ENCODE data around the gene AGAP5. TPM values are rescaled to one million over a fixed set of nuclear protein-coding genes. Genes with fewer than 3 reads are reported as not detected.
"Not testable (repeated sequence)": the region's sequence is repeated elsewhere in the genome, so short reads cannot be mapped to it uniquely, and the experiment has no call there.

The AGAP5 gene
- total RNA-seq = 1 to 10 TPM in 3 of 4 donors, under 1 TPM in 1; 0.72 to 7.8 (median 4.2) TPM

GRCh38 chr10:73697675-73698159 is at the start of gene AGAP5:
AGAP5 (minus strand) TSS chr10:73698109; CDS start chr10:73697755, 354 bp downstream.
- not testable (repeated sequence) for ATAC-seq, H3K27ac ChIP-seq, H3K4me1 ChIP-seq, H3K27me3 ChIP-seq, H3K4me3 ChIP-seq, H3K9me3 ChIP-seq
- WGBS, 2 donors (ENCODE audit: low coverage in 1 of 2) = no CpG with 5 or more reads among the region's 16 CpGs
- H3K36me3 ChIP-seq = peaks cover 0 to 35% of the 10 kb centered on the region in 2 donors

- TF ChIP-seq POLR2A (IDR thresholded peaks at IDR 0.05) = no peak
- no peak for TF ChIP-seq POLR2AphosphoS5 (IDR thresholded peaks at IDR 0.05)
- no peak for TF ChIP-seq CTCF (IDR thresholded peaks at IDR 0.05)
- no peak for TF ChIP-seq EP300 (IDR thresholded peaks at IDR 0.05)
- peaks cover 0 to 52% of the 10 kb centered on the region in 2 donors for H3K36me3 ChIP-seq
- ATAC-seq = no peak
- no peaks in the 10 kb centered on the region for H3K27me3 ChIP-seq
- WGBS, 2 donors (ENCODE audit: low coverage in 1 of 2) = 44 to 86% methylated on average over 1 to 2 of the region's 2 CpGs
- no peak overlapping the region for H3K27ac ChIP-seq
- H3K9me3 ChIP-seq = no peaks in the 10 kb centered on the region
- peaks cover 0 to 82% (median 9%) of the 10 kb centered on the region in 3 donors for H3K4me1 ChIP-seq
- H3K4me3 ChIP-seq = no peak overlapping the region
Observed at GRCh38 chr10:73746721-73747120, 48.8 kb upstream of the AGAP5 start.

GRCh38 chr10:73744664-73744975 is 46.7 kb upstream of the AGAP5 start:
- no peaks in the 10 kb centered on the region for H3K9me3 ChIP-seq
- peak overlapping the region; percentile 57 to 91 for H3K4me3 ChIP-seq
- H3K27me3 ChIP-seq = no peaks in the 10 kb centered on the region
- WGBS, 2 donors (ENCODE audit: low coverage in 1 of 2) = 0% methylated on average over 1 to 2 of the region's 10 CpGs
- peak overlapping the region; percentile 60 to 93 (median 90) for H3K27ac ChIP-seq
- H3K4me1 ChIP-seq = peaks cover 0 to 65% (median 9%) of the 10 kb centered on the region in 3 donors
- TF ChIP-seq POLR2AphosphoS5 (IDR thresholded peaks at IDR 0.05) (no peak), CTCF (IDR thresholded peaks at IDR 0.05) (no peak), POLR2A (IDR thresholded peaks at IDR 0.05) (no peak), EP300 (IDR thresholded peaks at IDR 0.05) (no peak)
- peaks cover 0 to 44% of the 10 kb centered on the region in 2 donors for H3K36me3 ChIP-seq
- peak; percentile 8 for ATAC-seq

DNA sequence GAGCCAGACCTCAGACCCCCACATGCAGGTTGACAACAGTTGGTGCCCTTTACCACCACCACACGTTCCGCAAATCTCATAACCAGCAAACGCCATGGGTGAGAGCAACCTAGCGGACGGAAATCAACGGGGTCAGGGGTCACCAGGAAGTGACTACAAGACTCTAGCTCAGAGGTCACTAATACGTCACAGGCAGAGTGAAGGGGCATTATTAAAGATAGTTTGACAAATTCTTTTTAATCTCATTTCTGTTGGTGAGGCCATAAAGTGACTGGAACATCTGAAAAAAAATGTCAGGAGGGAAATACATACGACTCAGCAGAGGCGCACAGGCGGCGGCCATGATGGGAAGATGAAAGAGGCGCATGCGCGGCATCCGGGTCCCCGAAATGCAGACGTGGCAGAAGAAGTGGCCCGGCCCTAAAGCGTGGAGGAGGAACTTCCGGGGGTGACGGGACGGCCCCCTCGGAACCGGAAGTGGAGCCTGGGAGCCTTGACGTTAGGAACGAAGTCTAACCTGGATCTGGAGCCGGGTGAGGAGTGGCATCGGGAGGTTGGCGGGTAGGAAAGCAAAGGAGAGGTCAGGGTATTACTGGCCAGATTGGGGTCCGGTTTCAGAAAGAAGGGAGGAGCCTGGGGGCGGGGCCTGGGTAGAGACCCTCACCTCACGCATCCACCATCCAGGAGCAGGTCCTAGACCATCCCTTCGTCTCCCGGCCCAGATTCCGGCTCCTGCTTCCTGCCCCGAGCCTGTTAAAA is 46.2 kb upstream of the AGAP5 start, which contains the start of gene SEC24C:
Gene SEC24C, plus strand, starts transcription at position 468 of the 759 bp plus-strand sequence. CDS start 2,461 bp downstream, outside the sequence.
- Histone ChIP-seq H3K27ac (peak within 1 kb of the TSS; percentile 60 to 93 (median 90)), H3K4me1 (peaks cover 0 to 60% (median 9%) of the 10 kb centered on the region in 3 donors), H3K36me3 (peaks cover 0 to 44% of the 10 kb centered on the region in 2 donors), H3K4me3 (peak within 1 kb of the TSS; percentile 57 to 91), H3K27me3 (no peaks in the 10 kb centered on the region), H3K9me3 (no peaks in the 10 kb centered on the region)
- WGBS, 2 donors (ENCODE audit: low coverage in 1 of 2) = 0 to 1% methylated on average over 11 to 13 of the region's 36 CpGs
- peak; percentile 73 for TF ChIP-seq POLR2AphosphoS5 (IDR thresholded peaks at IDR 0.05)
- TF ChIP-seq POLR2A (IDR thresholded peaks at IDR 0.05) = peak in 1 of 2 donors; percentile 28
- no peak for TF ChIP-seq EP300 (IDR thresholded peaks at IDR 0.05)
- TF ChIP-seq CTCF (IDR thresholded peaks at IDR 0.05) = peak in 3 of 4 experiments; percentile 7 to 16 (median 14)
- peak; percentile 97 for ATAC-seq

GRCh38 chr10:73743327-73743904 is 45.5 kb upstream of the AGAP5 start:
- ATAC-seq = no peak
- TF ChIP-seq EP300 (IDR thresholded peaks at IDR 0.05) (no peak), POLR2AphosphoS5 (IDR thresholded peaks at IDR 0.05) (no peak), POLR2A (IDR thresholded peaks at IDR 0.05) (no peak), CTCF (IDR thresholded peaks at IDR 0.05) (no peak)
- Histone ChIP-seq H3K36me3 (peaks cover 0 to 38% of the 10 kb centered on the region in 2 donors), H3K27ac (peak overlapping the region; percentile 60 to 93 (median 90)), H3K27me3 (no peaks in the 10 kb centered on the region), H3K4me1 (peaks cover 0 to 53% (median 9%) of the 10 kb centered on the region in 3 donors), H3K9me3 (no peaks in the 10 kb centered on the region), H3K4me3 (peak overlapping the region; percentile 57 to 91)
- 37 to 38% methylated on average over 6 of the region's 6 CpGs for WGBS, 2 donors (ENCODE audit: low coverage in 1 of 2)

Measured in gastroesophageal sphincter (tissue), 4 donors.